GM19452 (cell line): ENCODE measurements around the gene COPS6.

Source experiments
- ATAC-seq: cut with Tn5 transposase; IDR thresholded peaks from one replicate; pipeline ENCODE4 v1.9.1; 2021; ENCODE audit not compliant: unreplicated experiment

Gene COPS6

DNA sequence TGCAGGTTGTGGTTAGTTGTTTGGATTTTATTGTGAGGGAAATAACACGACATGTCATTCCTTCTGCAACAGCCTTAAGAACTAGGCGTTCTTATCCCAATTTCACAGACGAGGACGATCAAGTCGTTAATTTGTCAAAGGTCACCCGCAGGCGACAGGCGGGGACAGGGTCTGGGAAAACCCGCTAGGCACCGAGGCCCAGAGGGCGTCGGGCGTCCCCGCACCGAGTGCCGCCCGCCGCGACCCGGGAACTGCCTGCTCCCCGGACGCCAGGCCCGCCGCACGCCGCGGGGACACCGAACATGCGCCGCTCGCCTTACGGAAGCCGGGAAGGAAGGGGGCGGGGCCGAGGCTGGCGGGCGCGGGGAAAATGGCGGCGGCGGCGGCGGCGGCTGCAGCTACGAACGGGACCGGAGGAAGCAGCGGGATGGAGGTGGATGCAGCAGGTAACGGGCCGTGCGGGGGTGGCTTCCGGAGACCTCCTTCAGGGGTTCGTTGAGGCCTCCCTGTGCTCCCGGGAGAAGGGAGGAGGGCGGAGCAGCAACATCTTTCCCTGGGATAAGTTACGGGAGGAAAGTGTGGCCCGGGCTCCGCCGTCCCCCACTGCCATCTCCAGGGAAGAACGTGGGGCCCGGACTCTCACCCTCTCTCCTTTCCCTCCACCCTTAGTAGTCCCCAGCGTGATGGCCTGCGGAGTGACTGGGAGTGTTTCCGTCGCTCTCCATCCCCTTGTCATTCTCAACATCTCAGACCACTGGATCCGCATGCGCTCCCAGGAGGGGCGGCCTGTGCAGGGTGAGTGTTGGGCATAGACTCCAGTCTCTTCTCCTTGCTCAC lies at the start of gene COPS6:
COPS6 (plus strand) TSS at position 349 of the 837 bp plus-strand sequence; CDS start at position 371, 22 bp downstream.
- no peak for ATAC-seq

DNA sequence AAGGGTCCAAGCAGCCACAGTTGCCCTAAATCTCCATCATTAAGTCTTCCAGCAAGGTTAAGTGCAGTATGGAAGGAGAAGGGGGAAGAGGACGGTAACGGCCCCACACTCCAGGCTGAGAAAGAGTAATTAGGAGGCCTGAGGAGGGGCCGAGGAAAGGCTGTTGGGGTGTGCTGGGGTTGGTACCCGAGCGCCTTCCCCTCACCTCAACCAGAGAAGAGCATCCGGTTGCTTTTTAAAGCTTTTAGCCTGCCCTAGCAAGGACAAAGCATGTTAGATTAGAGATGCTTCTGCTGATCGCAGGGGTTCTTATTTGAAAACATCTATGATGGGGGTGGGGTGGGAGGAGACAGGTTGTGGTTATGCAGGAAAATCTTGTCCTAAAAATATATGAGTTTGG lies 48.2 kb upstream of the COPS6 start:
- ATAC-seq: no peak

DNA sequence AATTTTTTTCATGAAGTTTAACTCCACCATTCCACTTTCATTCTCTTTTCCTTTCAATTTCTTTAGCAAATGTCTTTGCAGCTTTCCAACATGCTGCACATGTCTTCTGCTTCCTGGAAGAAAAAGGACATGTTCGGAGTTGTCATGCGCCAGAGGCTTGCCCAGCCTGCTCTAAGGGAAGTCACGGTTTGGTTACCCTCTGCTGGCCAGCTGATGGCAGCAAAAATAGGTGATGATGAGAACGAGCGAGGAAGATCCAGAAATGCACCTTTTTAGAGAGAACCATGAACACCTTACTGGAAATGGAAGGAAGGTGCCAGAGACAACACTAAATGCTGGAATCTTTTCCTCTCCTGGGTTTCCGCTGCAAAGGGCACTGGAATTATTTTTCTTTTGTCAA lies 44.1 kb upstream of the COPS6 start:
- no peak for ATAC-seq

DNA sequence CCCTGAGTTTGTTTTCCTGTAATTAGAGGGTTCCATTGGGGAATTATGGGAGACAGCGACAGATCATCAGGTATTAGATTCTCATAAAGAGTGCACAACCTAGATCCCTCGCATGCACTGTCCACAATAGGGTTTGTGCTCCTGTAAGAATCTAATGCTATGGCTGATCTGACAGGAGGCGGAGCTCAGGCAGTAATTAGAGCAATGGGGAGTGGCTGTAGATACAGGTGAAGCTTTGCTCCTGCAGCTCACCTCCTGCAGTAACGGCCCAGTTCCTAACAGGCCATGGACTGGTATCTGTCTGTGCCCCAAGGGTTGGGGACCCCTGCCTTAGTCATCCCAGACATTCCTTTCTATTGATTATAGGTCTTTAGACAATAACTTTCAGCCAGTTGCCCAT lies 40.1 kb upstream of the COPS6 start:
- ATAC-seq: no peak

DNA sequence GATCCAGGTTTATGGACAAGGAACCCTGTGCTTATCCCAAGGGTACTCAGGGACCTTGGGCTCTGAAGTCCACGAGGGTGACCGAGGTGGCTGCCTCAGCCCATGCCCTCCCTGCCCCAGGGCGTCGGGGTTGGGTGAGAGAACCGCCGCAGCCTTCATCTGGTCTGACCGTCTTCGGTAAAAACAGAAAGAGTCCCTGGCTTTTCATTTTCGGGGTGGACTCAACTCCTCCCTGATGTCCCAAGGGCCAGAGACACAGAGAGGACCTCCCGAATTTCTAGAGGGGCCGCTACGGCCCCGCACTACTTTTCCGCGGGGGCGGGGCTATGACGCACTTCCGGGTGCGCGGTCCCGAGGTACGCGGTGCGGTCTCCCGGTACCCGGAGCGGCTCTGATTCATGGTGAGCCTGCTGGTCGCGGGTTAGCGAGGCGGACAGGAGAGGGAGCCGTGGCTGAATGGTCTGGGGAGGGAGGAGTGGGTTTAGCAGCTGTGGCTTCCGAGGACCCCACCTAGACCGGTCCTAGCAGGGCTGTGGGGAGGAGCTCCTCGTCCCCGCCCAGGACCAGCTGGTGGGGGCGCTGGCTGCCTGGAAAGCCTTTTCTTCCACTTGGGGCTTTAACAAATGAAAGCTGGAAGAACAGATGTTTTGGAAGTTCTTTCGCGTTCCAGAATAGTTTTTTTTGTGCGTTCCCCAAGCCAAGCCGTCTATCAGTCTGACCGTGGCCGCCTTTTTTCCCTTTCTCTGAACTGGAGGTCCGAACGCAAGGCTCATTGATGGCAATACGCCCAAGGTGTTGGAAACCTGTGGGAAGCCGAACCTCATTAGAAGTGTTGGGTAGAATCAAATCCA lies 39.1 kb upstream of the COPS6 start, which contains the start of gene ZSCAN21:
ZSCAN21 (plus strand) TSS at position 334 of the 851 bp plus-strand sequence. CDS start 7,233 bp downstream, outside the sequence.
- peak; percentile 88 for ATAC-seq

DNA sequence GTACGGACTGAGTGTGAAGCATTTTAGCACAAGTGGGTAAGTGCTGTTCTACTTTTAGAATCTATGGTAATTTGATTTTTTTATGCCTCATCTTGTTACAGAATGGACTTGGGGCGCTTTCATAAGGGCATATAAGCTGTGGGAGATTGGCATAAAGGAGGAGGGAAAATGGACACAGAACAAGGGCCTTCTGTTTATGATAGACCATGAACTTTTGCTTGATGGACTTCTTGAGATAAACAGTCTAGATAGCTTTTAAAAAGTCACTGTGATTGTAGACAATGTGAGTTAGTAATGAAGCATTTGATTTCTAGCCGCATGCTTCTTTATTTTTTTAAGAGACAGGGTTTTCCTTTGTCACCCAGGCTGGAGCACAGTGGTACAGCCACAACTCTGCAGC lies 37.2 kb upstream of the COPS6 start:
- ATAC-seq: no peak

DNA sequence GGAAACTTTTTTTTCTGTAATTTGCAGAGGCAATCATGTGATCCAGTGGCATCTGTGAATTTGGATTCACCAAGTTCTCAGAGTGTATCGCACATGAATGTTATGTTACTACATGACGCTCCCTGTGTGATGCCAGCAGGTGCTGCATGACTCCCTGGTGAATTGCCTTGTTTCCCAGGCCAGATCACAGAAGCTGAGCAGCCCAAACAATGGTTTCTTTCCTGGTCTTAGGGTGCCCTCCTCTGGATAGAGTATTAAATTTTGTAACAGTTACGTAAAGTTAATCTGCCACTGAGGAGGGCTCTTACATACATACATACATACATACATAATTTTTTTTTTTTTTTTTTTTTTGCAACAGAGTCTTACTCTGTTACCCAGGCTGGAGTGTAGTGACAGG lies 35.6 kb upstream of the COPS6 start:
- no peak for ATAC-seq

DNA sequence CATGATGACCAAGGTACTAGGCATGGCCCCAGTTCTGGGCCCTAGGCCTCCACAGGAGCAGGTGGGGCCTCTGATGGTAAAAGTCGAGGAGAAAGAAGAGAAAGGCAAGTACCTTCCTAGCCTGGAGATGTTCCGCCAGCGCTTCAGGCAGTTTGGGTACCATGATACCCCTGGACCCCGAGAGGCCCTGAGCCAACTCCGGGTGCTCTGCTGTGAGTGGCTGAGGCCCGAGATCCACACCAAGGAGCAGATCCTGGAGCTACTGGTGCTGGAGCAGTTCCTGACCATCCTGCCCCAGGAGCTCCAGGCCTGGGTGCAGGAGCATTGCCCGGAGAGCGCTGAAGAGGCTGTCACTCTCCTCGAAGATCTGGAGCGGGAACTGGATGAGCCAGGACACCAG lies 31.8 kb upstream of the COPS6 start:
- ATAC-seq: no peak

DNA sequence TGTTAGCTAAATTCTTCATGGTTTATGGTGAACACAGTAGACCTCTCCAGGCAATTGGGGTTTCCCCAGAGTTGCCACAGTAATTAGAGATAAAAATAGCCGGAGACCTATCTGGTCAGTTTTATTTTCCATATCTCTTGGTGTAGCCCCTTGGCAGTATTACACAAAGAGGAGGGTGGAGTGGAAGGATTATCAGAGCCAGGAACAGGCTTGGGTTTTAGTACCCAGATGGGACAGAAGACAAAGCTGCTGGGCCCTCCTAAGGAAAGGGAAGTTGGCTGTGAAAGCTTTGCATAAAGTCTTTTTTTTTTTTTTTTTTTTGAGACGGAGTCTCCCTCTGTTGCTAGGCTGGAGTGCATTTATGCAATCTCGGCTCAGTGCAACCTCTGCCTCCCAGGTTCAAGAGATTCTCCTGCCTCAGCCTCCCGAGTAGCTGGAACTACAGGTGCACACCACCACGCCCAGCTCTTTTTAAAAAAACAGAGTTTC lies 29.5 kb upstream of the COPS6 start:
- ATAC-seq: no peak

DNA sequence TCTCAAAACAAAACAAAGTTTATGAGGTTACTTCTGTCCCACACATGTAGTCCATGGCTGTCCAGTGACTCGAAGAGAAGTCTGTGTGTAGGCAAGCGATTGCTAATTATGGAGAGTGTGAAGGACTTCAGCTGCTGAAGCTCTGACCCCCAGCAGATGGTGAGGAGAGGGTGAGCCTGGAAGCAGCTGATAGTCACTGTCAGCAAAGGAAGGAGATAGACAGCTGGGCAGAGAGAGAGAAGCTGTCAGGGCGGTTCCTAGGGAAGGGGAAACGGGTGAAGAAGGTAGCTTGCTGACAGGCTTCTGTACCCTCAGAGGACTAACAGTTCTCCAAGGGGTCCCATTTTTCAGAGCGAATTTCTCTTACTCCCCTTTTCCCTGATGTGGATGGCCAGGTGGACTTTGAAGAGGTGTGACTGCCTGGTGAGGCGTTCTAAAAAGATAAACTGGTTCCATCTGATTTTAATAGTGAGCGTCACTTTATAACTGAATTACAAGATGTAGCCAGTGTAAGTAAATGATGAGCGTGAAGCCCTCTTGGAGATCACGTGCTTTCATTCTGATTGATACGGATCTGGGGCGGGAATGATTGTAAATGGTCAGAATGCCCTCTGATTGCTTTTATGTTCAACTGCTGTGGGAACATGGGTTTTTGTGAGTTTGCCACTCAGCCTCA lies 27.1 kb upstream of the COPS6 start:
- ATAC-seq: no peak

DNA sequence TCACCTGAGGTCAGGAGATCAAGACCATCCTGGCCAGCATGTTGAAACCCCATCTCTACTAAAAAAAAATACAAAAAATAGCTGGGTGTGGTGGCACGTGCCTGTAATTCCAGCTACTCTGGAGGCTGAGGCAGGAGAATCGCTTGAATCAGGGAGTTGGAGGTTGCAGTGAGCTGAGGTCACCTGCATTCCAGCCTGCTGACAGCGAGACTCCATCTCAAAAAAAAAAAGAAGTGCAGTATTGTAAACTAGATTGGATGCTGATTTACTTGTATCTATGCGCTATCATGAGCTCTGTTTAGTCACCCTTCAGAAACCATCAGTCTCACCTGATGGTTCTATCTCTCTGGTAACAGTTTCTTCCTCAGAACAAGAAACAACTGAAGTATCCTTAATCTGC lies 25.4 kb upstream of the COPS6 start:
- ATAC-seq: no peak

DNA sequence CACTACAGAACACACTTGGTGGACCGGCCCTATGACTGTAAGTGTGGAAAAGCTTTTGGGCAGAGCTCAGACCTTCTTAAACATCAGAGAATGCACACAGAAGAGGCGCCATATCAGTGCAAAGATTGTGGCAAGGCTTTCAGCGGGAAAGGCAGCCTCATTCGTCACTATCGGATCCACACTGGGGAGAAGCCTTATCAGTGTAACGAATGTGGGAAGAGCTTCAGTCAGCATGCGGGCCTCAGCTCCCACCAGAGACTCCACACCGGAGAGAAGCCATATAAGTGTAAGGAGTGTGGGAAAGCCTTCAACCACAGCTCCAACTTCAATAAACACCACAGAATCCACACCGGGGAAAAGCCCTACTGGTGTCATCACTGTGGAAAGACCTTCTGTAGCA lies 24.6 kb upstream of the COPS6 start:
- no peak for ATAC-seq

DNA sequence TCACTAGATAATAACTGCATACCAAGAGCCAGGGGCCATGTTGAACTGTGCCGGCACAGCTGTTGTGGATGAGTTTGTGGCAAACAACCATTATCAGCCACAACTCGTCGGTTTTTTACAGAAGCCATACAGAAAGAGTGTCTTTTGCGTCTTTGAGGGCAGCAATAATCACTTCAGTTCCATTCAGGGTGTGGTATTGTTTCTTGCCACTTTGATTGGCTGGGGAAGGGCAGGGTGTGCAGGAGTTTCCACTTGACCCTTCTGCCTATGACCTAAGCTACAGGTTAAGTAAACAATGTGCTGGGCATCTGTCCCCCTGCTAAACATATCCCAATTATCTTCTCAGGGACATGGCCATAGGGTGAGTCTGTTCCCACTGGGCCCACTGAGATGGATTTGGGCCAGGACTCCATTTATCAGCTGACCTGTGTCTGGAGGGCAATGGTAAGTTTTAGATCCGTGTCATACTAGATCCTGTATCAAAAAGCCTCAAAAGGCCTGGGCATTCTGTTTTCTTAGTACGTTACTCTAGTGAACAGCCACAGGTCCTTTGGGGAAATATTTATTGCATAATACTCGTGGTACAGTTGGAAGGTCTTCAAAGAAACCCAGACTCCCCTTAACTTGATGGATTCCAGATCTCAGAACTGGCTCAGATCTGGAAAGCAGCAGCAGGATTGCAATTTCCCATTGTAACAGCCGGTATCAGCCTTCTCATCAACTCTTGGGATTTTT lies 23.1 kb upstream of the COPS6 start:
- no peak for ATAC-seq

DNA sequence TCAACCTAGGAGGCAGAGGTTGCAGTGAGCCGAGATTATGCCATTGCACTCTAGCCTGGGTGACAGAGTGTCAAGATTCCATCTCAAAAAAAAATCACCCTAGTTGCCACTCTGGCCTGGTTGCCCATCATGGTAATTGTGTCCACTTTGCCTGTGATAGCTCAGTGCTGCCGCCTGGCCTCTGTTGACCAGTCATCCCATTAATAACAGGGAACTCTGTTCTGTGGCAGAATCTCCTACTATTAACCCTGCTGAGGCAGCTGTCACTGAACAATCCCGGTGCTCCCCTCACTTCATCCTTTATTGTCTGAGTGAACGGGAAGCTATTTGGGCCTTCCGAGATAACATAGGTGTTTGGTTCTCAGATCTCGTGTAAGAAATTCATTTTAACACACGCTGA lies 21.8 kb upstream of the COPS6 start:
- ATAC-seq: no peak

DNA sequence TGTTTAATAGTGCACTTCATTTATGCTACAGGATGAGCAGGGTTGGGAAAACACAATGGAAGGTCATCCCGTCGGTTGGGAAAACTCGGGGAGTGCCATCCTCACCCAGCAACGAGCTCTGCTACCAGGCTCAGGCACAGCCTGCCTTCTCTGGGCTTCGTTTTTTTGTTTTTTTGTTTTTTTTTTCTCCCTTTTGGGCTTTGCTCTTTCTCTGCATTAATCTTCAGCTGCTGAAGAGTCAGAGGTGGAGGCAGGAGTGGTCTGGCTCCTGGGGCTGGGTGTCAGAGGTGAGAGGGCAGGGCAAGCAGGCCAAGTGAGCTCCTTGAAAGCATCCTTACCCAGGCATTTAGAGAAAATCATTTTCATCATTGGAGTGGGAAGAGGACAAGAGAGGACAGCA lies 18.8 kb upstream of the COPS6 start:
- ATAC-seq: no peak

DNA sequence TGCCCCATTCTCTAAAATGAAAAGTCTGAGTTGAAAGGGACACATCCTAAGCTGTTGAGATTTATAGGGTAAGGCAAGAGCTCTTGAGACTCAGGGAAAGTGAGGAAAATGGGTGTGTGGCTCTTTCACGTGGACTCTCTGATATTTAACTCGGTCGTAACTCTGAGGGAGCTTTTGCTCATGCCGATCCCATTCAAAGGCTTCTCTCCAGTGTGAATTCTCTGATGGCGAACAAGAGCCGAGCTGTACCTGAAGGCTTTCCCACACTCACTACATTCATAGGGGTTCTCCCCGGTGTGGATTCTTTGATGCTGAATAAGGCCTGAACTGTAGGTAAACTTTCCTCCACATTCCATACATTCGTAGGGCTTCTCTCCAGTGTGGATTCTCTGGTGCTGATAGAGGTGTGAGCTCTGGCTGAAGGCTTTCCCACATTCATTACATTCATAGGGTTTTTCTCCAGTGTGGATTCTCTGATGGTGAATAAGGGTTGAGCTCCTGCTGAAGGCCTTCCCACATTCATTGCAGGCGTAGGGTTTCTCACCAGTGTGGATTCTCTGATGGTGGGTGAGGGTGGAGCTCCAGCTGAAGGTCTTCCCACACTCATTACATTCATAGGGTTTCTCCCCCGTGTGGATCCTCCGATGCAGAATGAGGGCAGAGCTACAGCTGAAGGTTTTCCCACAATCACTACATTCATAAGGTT lies 17.6 kb upstream of the COPS6 start:
- no peak for ATAC-seq

DNA sequence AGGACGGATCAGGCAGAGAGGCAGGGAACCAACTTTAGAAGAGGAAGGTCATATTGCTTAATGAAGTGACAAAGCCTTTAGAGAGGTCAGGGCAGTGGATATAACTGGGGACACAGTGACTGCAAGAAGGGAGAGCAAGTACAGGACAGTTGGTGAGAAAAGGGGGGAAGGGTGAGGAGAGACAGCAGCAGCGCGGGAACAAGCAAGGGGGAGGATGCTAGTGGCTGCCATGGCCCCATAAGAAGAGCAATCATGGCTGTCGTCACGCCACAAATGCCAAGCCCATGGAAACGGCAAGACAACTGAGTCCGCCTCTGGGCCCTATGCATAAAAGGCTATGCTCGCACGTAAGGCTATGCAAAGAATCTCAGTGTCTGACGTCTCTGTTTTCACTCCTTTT lies 16.3 kb upstream of the COPS6 start:
- ATAC-seq: no peak

DNA sequence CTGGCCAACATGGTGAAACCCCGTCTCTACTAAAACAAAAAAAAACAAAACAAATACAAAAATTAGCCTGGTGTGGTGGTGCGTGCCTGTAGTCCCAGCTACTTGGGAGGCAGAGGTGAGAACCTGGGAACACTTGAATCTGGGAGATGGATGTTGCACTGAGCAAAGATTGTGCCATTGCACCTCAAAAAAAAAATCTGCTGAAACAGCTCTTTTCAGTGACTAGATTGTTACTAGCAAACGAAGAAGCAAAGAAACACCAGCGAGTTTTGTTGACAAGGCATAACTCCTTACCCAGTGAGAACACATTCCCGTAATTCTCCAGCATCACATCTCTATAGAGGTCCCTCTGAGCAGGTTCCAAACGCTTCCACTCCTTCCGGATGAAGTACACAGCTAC lies 13.9 kb upstream of the COPS6 start:
- ATAC-seq: no peak

DNA sequence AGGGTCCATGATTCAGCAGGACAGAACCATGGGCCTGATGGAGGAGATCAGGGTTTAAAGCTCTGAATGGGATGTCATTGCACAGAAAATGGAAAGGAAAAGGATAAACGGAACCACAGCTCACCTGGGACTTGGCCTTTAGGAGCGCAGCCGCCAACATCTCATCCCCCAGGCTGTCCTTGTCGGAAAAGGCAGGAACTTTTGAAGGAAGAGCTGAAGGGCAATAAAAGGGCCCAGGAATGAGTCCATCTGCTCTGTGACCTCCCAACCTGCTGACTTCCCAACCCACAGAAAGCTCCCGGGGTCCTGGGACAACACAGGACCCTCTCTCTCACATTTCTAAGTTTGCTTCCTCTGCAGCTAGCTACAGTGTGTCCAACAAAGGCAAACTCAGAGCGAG lies 13.4 kb upstream of the COPS6 start:
- no peak for ATAC-seq

DNA sequence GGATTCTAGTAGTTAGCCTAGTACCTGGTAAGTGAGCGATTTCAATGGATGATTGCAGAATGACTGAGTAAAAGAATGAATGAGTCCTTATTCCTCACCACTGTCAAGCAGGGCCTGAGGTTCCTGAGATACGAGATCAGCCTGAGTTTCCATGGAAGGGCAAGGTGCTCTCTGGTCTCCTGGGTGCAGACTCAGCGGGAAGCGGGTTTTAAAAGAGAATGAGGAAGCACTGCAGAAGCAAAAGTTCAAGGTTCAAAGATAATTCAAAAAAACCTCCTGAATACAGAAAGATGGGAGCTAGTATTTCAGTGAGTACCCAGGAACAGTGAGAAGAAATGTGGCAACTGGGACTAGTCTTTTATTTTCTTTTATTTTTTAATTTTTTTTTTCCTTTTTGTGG lies 11.6 kb upstream of the COPS6 start:
- no peak for ATAC-seq
